SK-N-SH treated with all-trans-retinoic acid at 6 μM for 48 hours (cell line): Measurements from ENCODE around the gene GPR137.

ENCODE experiments used
- PATZ1 ChIP-seq: fragments of 250-450 bp; sonication (Bioruptor Pico); IDR thresholded peaks from 2 replicates; pipeline ENCODE4 v1.8.0; 2020; ENCODE audit warnings: mild to moderate bottlenecking, moderate library complexity, borderline replicate concordance
- ZFP3 ChIP-seq: fragments of 250-450 bp; sonication (Bioruptor Pico); IDR thresholded peaks from 2 replicates; pipeline ENCODE4 v1.5.0; 2020; ENCODE audit warnings: mild to moderate bottlenecking, moderate library complexity
- ZNF565 ChIP-seq: fragments of 450-650 bp; formaldehyde crosslinking; conservative IDR thresholded peaks from 2 replicates; pipeline ENCODE4 v1.5.0; 2020; ENCODE audit warnings: low read depth, mild to moderate bottlenecking, moderate library complexity

GRCh38 chr11:64248578-64248977 lies 37.1 kb upstream of the GPR137 start:
- no peak for TF ChIP-seq PATZ1 (CRISPR knock-in tag)
- no peak for TF ChIP-seq ZNF565
- no peak for TF ChIP-seq ZFP3 (CRISPR knock-in tag)
